Gastrocnemius medialis (tissue), 4 donors: ENCODE results near the gene RHBDD1. TPM values are rescaled to one million over a fixed set of nuclear protein-coding genes. Genes with fewer than 3 reads are reported as not detected.
A peak's percentile ranks its signal among the peaks of the same experiment; 100 is the strongest.

ENCODE experiments used
- ATAC-seq, 2 donors: fragments of 150-250 bp; one replicate each; pipeline ENCODE4 v1.9.1; 2016
- DNase-seq, 2 donors: peaks; one replicate each; pipeline ENCODE4 v3.0.0-alpha.2; 2019
- H3K27ac ChIP-seq, 4 donors: fragments of 200-600 bp; sonication (generic); 1 replicate in 1 of 4; 2 replicates in 3 of 4; pipeline ENCODE4 v1.5.1; 2016 to 2018; ENCODE audit warnings: mild to moderate bottlenecking in 2 of 4, moderate library complexity in 1 of 4
- H3K27me3 ChIP-seq, 3 donors: fragments of 200-600 bp; sonication (generic) in 2 of 3; 1 replicate in 1 of 3; 2 replicates in 2 of 3; pipeline versions ENCODE4 v1.5.1 to v1.6.0; 2016 to 2019; ENCODE audit warnings: mild to moderate bottlenecking in 1 of 3, moderate library complexity in 1 of 3
- H3K36me3 ChIP-seq, 2 donors: fragments of 200-600 bp; sonication (generic) in 1 of 2; one replicate each; pipeline ENCODE4 v1.5.1; 2017 to 2018
- H3K4me1 ChIP-seq, 2 donors: fragments of 200-600 bp; sonication (generic) in 1 of 2; one replicate each; pipeline ENCODE4 v1.5.1; 2016 to 2017; ENCODE audit warnings: mild to moderate bottlenecking in 2 of 2
- H3K4me3 ChIP-seq, 4 donors: fragments of 200-600 bp; sonication (generic) in 3 of 4; 1 replicate in 1 of 4; 2 replicates in 3 of 4; pipeline ENCODE4 v1.5.1; 2016 to 2019; ENCODE audit warnings: mild to moderate bottlenecking in 2 of 4
- H3K9me3 ChIP-seq, 3 donors: fragments of 200-600 bp; sonication (generic) in 2 of 3; 1 replicate in 1 of 3; 2 replicates in 2 of 3; pipeline ENCODE4 v1.5.1; 2016 to 2019
- CTCF ChIP-seq, 5 experiments: fragments of 450-650 bp in 3 of 5; fragments of 200-600 bp in 2 of 5; sonication (generic) in 2 of 5; IDR thresholded peaks in 4 of 5; conservative IDR thresholded peaks in 1 of 5; 1 replicate in 4 of 5; 2 replicates in 1 of 5; pipeline ENCODE4 v1.5.1; 2016 to 2019; ENCODE audit warnings: antibody characterized with exemption in 5 of 5, mild to moderate bottlenecking in 3 of 5, moderate library complexity in 3 of 5
- POLR2A ChIP-seq, 2 donors: fragments of 450-650 bp; IDR thresholded peaks; one replicate each; pipeline ENCODE4 v1.6.1; 2017; ENCODE audit warnings: antibody characterized with exemption in 2 of 2, mild to moderate bottlenecking in 2 of 2, moderate library complexity in 2 of 2
- in situ Hi-C, 4 donors: fragments of 200-750 bp; cut with MboI; loops; one replicate each; pipeline versions ENCODE4 v1.15.0 to v1.8.0; 2017; ENCODE audit warnings: low sequenced_read_pairs in 4 of 4
- intact Hi-C: fragments of 100-400 bp; cut with DNase I; formaldehyde crosslinking; loops from one replicate; pipeline ENCODE4 v1.15.1; 2023; ENCODE audit warnings: low total_unique reads
- total RNA-seq, 4 donors: library from RNA; depleted of rRNA; stranded (reverse); fragments of >200 nt; gene quantifications; one replicate each; pipeline versions ENCODE4 v1.1.0 to v1.2.3, GENCODE V29; 2016

Gene RHBDD1
- total RNA-seq, 4 donors from 2014 or later = 6.2 to 14.2 (median 8.7) TPM

GRCh38 chr2:226963528-226963927 lies 127.7 kb downstream of the RHBDD1 start:
- H3K9me3 ChIP-seq = no peaks in the 10 kb centered on the region
- no peak overlapping the region for H3K27ac ChIP-seq
- H3K36me3 ChIP-seq = no peaks in the 10 kb centered on the region
- ATAC-seq (peak in 1 of 2 donors; percentile 8), DNase-seq (no peak)
- H3K27me3 ChIP-seq = no peaks in the 10 kb centered on the region
- intact Hi-C loops (no loop called here), in situ Hi-C loops (no loop called here)
- TF ChIP-seq POLR2A (IDR thresholded peaks at IDR 0.05) (no peak), CTCF (IDR thresholded peaks at IDR 0.05 in 4 of 5, conservative IDR thresholded peaks at IDR 0.05 in 1 of 5) (no peak)
- H3K4me1 ChIP-seq = peaks cover 0 to 11% of the 10 kb centered on the region in 2 donors
- H3K4me3 ChIP-seq = no peak overlapping the region

- in situ Hi-C loops = no loop called here
- Histone ChIP-seq H3K9me3 (no peaks in the 10 kb centered on the region), H3K27ac (no peak overlapping the region), H3K27me3 (no peaks in the 10 kb centered on the region), H3K4me3 (no peak overlapping the region), H3K36me3 (no peaks in the 10 kb centered on the region), H3K4me1 (peaks cover 5 to 11% of the 10 kb centered on the region in 2 donors)
- ATAC-seq (no peak), DNase-seq (no peak)
- intact Hi-C loops = no loop called here
- TF ChIP-seq CTCF (IDR thresholded peaks at IDR 0.05 in 4 of 5, conservative IDR thresholded peaks at IDR 0.05 in 1 of 5) (no peak), POLR2A (IDR thresholded peaks at IDR 0.05) (no peak)
Observed at GRCh38 chr2:226965376-226965775, 129.5 kb downstream of the RHBDD1 start.

GRCh38 chr2:226969417-226970080 lies 133.7 kb downstream of the RHBDD1 start:
- no peaks in the 10 kb centered on the region for H3K27me3 ChIP-seq
- intact Hi-C loops (no loop called here), in situ Hi-C loops (no loop called here)
- no peak for ATAC-seq
- H3K9me3 ChIP-seq = no peaks in the 10 kb centered on the region
- no peak overlapping the region for H3K27ac ChIP-seq
- no peak for DNase-seq
- TF ChIP-seq POLR2A (IDR thresholded peaks at IDR 0.05) (no peak), CTCF (IDR thresholded peaks at IDR 0.05 in 4 of 5, conservative IDR thresholded peaks at IDR 0.05 in 1 of 5) (no peak)
- peaks cover 0 to 5% of the 10 kb centered on the region in 2 donors for H3K4me1 ChIP-seq
- H3K36me3 ChIP-seq = no peaks in the 10 kb centered on the region
- H3K4me3 ChIP-seq = no peak overlapping the region

- no peak overlapping the region for H3K27ac ChIP-seq
Observed at GRCh38 chr2:226970362-226970761, 134.5 kb downstream of the RHBDD1 start.

More at GRCh38 chr2:226970362-226970761, 134.5 kb downstream of the RHBDD1 start:
- H3K9me3 ChIP-seq = no peaks in the 10 kb centered on the region
- no peak for ATAC-seq
- H3K4me3 ChIP-seq = no peak overlapping the region
- in situ Hi-C loops = no loop called here
- peaks cover 0 to 5% of the 10 kb centered on the region in 2 donors for H3K4me1 ChIP-seq
- no peak for TF ChIP-seq POLR2A (IDR thresholded peaks at IDR 0.05)
- no peak for TF ChIP-seq CTCF (IDR thresholded peaks at IDR 0.05 in 4 of 5, conservative IDR thresholded peaks at IDR 0.05 in 1 of 5)
- DNase-seq = no peak
- no peaks in the 10 kb centered on the region for H3K36me3 ChIP-seq
- no peaks in the 10 kb centered on the region for H3K27me3 ChIP-seq
- intact Hi-C loops = no loop called here
